ENCODE measurements around the gene RNF213. TPM values are rescaled to one million over a fixed set of nuclear protein-coding genes. Genes with fewer than 3 reads are reported as not detected.

Gene RNF213
- total RNA-seq, 1 experiment from 2014 or later = 70.5 TPM

GRCh38 chr17:80429356-80430275 lies 169.0 kb downstream of the RNF213 start:
- Mint-ChIP-seq H3K36me3 (no peaks in the 10 kb centered on the region), H3K4me1 (0 out of 2 replicates have a peak, but pooled peaks cover 3% of the 10 kb centered on the region), H3K27me3 (ENCODE audit: low read depth) (no peaks in the 10 kb centered on the region; the same call in 1 of the 2 replicates), H3K4me3 (no peak overlapping the region), H3K27ac (no peak overlapping the region), H3K9me3 (no peaks in the 10 kb centered on the region)
- ChIA-PET CTCF (no interaction called here), POLR2A (no interaction called here)
- no peak for ATAC-seq
- no peak for TF ChIP-seq ZNF121 (CRISPR knock-in tag; IDR thresholded peaks at IDR 0.05)
- TF ChIP-seq ELF4 (CRISPR knock-in tag; IDR thresholded peaks at IDR 0.05; ENCODE audit: low read depth) = no peak
- no peak for TF ChIP-seq MYBL2 (CRISPR knock-in tag; IDR thresholded peaks at IDR 0.05)
- TF ChIP-seq JAZF1 (CRISPR knock-in tag; IDR thresholded peaks at IDR 0.05) = no peak
- no peak for TF ChIP-seq NR3C1 (CRISPR knock-in tag; conservative IDR thresholded peaks at IDR 0.05; ENCODE audit: low read depth)
- no peak for TF ChIP-seq ZNF416 (CRISPR knock-in tag; IDR thresholded peaks at IDR 0.05)
- TF ChIP-seq FOXP4 (CRISPR knock-in tag; IDR thresholded peaks at IDR 0.05) = no peak
- TF ChIP-seq, protein P1, sequence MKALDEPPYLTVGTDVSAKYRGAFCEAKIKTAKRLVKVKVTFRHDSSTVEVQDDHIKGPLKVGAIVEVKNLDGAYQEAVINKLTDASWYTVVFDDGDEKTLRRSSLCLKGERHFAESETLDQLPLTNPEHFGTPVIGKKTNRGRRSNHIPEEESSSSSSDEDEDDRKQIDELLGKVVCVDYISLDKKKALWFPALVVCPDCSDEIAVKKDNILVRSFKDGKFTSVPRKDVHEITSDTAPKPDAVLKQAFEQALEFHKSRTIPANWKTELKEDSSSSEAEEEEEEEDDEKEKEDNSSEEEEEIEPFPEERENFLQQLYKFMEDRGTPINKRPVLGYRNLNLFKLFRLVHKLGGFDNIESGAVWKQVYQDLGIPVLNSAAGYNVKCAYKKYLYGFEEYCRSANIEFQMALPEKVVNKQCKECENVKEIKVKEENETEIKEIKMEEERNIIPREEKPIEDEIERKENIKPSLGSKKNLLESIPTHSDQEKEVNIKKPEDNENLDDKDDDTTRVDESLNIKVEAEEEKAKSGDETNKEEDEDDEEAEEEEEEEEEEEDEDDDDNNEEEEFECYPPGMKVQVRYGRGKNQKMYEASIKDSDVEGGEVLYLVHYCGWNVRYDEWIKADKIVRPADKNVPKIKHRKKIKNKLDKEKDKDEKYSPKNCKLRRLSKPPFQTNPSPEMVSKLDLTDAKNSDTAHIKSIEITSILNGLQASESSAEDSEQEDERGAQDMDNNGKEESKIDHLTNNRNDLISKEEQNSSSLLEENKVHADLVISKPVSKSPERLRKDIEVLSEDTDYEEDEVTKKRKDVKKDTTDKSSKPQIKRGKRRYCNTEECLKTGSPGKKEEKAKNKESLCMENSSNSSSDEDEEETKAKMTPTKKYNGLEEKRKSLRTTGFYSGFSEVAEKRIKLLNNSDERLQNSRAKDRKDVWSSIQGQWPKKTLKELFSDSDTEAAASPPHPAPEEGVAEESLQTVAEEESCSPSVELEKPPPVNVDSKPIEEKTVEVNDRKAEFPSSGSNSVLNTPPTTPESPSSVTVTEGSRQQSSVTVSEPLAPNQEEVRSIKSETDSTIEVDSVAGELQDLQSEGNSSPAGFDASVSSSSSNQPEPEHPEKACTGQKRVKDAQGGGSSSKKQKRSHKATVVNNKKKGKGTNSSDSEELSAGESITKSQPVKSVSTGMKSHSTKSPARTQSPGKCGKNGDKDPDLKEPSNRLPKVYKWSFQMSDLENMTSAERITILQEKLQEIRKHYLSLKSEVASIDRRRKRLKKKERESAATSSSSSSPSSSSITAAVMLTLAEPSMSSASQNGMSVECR (CRISPR knock-in tag; IDR thresholded peaks at IDR 0.05; ENCODE audit: borderline replicate concordance) = no peak
- no peak for TF ChIP-seq SOX15 (CRISPR knock-in tag; IDR thresholded peaks at IDR 0.05)
- TF ChIP-seq, protein P2, sequence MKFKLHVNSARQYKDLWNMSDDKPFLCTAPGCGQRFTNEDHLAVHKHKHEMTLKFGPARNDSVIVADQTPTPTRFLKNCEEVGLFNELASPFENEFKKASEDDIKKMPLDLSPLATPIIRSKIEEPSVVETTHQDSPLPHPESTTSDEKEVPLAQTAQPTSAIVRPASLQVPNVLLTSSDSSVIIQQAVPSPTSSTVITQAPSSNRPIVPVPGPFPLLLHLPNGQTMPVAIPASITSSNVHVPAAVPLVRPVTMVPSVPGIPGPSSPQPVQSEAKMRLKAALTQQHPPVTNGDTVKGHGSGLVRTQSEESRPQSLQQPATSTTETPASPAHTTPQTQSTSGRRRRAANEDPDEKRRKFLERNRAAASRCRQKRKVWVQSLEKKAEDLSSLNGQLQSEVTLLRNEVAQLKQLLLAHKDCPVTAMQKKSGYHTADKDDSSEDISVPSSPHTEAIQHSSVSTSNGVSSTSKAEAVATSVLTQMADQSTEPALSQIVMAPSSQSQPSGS (CRISPR knock-in tag; IDR thresholded peaks at IDR 0.05; ENCODE audit: borderline replicate concordance, low read depth) = no peak
- TF ChIP-seq, protein P3, sequence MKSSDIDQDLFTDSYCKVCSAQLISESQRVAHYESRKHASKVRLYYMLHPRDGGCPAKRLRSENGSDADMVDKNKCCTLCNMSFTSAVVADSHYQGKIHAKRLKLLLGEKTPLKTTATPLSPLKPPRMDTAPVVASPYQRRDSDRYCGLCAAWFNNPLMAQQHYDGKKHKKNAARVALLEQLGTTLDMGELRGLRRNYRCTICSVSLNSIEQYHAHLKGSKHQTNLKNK (CRISPR knock-in tag; IDR thresholded peaks at IDR 0.05) = no peak
- no peak for TF ChIP-seq SMAD3 (CRISPR knock-in tag; IDR thresholded peaks at IDR 0.05; ENCODE audit: borderline replicate concordance)
- TF ChIP-seq NR2C2 (CRISPR knock-in tag; IDR thresholded peaks at IDR 0.05) = no peak
- no peak for DNase-seq (ENCODE audit: low spot score)

- POLR2A ChIA-PET = no interaction called here
- no peak overlapping the region for H3K4me3 Mint-ChIP-seq
- no peaks in the 10 kb centered on the region for H3K36me3 Mint-ChIP-seq
- no peaks in the 10 kb centered on the region; the same call in 1 of the 2 replicates for H3K27me3 Mint-ChIP-seq (ENCODE audit: low read depth)
- H3K27ac Mint-ChIP-seq = no peak overlapping the region
- no peaks in the 10 kb centered on the region for H3K9me3 Mint-ChIP-seq
- DNase-seq (ENCODE audit: low spot score) (no peak), ATAC-seq (no peak)
- 0 out of 2 replicates have a peak, but pooled peaks cover 3% of the 10 kb centered on the region for H3K4me1 Mint-ChIP-seq
- CTCF ChIA-PET = interaction anchor here (1.2 kb wide), 1 partner anchor 47 kb away, joined by 3 read pairs; no protein-coding TSS in a partner anchor
- no peak for TF ChIP-seq ZNF232 (CRISPR knock-in tag; IDR thresholded peaks at IDR 0.05)
- no peak for TF ChIP-seq IRF2 (CRISPR knock-in tag; IDR thresholded peaks at IDR 0.05; ENCODE audit: borderline replicate concordance, low read depth)
- TF ChIP-seq HMGXB4 (CRISPR knock-in tag; IDR thresholded peaks at IDR 0.05) = no peak
- no peak for TF ChIP-seq ZNF317 (CRISPR knock-in tag; IDR thresholded peaks at IDR 0.05; ENCODE audit: borderline replicate concordance, low read depth)
- no peak for TF ChIP-seq ZBTB21 (CRISPR knock-in tag; IDR thresholded peaks at IDR 0.05; ENCODE audit: borderline replicate concordance)
- TF ChIP-seq, protein P4, sequence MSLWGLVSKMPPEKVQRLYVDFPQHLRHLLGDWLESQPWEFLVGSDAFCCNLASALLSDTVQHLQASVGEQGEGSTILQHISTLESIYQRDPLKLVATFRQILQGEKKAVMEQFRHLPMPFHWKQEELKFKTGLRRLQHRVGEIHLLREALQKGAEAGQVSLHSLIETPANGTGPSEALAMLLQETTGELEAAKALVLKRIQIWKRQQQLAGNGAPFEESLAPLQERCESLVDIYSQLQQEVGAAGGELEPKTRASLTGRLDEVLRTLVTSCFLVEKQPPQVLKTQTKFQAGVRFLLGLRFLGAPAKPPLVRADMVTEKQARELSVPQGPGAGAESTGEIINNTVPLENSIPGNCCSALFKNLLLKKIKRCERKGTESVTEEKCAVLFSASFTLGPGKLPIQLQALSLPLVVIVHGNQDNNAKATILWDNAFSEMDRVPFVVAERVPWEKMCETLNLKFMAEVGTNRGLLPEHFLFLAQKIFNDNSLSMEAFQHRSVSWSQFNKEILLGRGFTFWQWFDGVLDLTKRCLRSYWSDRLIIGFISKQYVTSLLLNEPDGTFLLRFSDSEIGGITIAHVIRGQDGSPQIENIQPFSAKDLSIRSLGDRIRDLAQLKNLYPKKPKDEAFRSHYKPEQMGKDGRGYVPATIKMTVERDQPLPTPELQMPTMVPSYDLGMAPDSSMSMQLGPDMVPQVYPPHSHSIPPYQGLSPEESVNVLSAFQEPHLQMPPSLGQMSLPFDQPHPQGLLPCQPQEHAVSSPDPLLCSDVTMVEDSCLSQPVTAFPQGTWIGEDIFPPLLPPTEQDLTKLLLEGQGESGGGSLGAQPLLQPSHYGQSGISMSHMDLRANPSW (CRISPR knock-in tag; conservative IDR thresholded peaks at IDR 0.05; ENCODE audit: low read depth) = no peak
These were observed 170.0 kb downstream of the RNF213 start for GRCh38 chr17:80430446-80431245.

All from WTC11 (cell line).